Stimulated activated CD4-positive, alpha-beta T cell treated with anti-CD3 and anti-CD28 coated beads, Interleukin-2, amount 100 ng/mL, for 24 hours (primary cell): ENCODE results near the gene SRSF5.
"Not testable (repeated sequence)": the region's sequence is repeated elsewhere in the genome, so short reads cannot be mapped to it uniquely, and the experiment has no call there.

Source experiments
- DNase-seq, 2 donors: peaks; one replicate each; pipeline ENCODE4 v3.0.0-alpha.2; 2020

Gene SRSF5

DNA sequence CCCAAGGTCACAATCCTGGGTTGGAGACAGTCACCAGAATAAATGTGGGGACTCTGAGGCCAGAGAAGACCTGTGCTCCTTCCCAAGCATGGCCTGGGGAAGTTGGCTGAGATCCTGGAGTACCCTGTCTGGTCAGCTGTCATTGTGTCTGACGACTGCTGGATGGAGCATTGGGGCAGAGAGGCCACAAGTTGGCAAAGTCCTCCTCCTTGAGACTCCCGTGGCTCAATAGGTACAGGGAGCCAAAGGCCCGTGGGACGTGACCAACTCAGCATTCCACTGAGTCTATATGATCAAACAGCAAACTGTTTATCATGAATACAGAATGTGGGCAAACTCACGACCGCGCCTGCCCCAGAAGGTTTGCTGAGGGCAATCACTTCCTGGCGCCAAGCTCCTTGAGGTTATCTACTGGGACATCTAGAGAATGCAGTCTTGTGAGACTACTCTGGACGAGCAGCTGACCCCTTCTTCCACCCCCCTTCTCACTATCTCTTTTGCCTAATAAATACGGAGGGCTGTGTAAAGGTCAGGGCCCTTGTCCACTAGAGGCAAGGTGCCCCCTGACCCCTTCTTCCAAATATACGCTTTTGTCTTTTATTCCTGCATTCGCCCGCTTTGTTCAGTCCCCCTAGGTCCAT lies 44.4 kb downstream of the SRSF5 start:
- no peak for DNase-seq

DNA sequence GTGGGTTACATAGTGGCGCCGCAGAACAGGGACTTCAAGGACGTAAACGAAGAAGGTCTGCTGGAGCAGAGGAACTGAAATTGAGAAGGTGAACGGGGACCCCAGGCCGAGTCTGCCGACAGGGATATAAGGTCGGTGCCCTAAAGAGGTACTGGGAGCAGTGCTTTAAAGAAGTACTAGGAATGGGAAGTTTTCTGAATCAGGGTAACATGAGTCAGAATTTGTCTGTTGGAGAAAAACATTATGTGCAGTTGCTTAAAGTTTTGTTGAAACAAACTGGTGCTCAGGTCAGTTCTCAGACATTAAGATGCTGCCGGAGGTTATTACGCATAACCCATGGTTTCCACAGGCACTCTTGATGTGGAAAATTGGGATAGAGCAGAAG lies 44.9 kb downstream of the SRSF5 start:
- DNase-seq, result no peak

- DNase-seq, result no peak
These were observed 45.8 kb downstream of the SRSF5 start for GRCh38 chr14:69812711-69813110.

GRCh38 chr14:69813346-69813745 lies 46.4 kb downstream of the SRSF5 start:
- not testable (repeated sequence) for DNase-seq

DNA sequence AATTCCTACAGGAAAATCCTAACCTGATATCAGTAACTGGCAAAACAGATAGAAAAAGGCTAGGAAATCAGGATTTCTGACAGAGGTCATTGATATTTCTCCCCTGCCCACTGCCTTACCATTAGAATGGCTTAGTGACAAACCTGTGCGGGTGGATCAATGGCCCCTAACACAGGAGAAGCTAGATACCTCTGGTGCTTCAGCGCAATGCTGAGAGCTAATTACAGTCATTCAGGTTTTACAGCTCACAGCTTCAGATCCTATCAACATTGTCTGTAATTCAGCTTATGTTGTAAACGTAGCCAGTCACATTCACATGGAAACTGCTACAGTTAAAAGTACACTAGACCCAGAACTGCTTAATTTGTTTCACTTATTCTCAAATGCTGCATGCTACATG lies 47.5 kb downstream of the SRSF5 start:
- DNase-seq, result no peak

GRCh38 chr14:69815556-69815955 lies 48.6 kb downstream of the SRSF5 start:
- no peak for DNase-seq

GRCh38 chr14:69816216-69816615 lies 49.3 kb downstream of the SRSF5 start:
- DNase-seq, result no peak

GRCh38 chr14:69818758-69819191 lies 51.8 kb downstream of the SRSF5 start:
- DNase-seq, result peak; percentile 29 to 63

DNA sequence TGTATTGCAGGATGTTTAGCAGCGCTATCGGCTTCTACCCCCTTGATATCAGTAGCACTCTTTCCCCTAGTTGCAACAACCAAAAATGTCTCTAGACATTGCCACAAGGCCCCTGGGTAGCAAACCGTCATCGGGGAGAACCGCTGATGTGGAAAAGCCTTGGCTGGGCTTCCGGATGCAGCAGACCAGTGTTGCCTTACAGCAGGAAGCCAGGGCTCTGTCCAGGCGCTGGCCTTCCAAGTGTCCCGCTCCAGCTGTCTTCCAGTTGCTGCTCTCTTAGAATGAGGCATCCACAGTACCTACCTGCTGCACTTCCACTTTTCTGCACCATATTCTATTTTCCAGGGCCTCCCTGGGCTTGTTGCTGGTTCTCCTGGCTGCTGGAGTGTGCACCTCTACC lies 52.7 kb downstream of the SRSF5 start:
- no peak for DNase-seq

- no peak for DNase-seq
These were observed 54.0 kb downstream of the SRSF5 start for GRCh38 chr14:69820991-69821390.
